HG02943 (cell line): ENCODE measurements around the gene HLCS.

Source experiments
- ATAC-seq: cut with Tn5 transposase; IDR thresholded peaks from one replicate; pipeline ENCODE4 v1.9.1; 2021; ENCODE audit warnings: mild to moderate bottlenecking, low read depth, moderate library complexity; ENCODE audit not compliant: unreplicated experiment

HLCS gene

GRCh38 chr21:36987845-36988244, 21.4 kb upstream of the HLCS start:
- no peak for ATAC-seq

- no peak for ATAC-seq
These were observed 19.5 kb upstream of the HLCS start for GRCh38 chr21:36985751-36986594.

DNA sequence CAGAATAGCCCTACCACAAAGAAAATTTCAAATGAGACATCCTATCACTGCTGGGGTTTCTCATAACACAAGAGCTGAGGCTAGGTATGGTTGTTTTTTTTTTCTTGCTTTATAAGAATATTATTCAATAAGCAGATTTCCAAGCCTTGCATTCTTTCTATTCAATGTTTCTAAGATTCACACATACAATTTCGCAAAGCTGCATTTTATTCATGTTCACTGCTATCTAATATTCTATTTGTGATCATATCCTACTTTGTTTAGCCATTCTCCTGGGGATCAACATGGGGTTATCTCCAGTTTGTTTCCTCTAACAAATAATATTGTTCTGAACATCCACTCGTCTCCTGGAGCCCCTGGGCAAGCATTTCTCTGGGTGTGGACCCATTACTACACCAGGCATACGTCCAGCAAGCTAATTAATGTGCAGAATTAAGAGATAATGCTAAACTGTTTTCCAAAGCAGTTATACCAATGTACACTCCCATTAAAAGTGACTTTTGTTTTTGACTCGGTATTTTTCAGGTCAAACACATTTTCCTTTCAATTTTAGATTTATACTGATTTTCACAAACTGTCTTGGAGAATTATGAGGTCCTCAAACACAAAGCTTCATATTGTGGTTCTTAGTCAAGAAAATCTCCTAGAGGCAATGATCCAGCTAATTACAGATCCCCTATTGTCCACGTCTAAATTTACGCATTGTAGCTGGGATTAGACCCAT, 15.7 kb upstream of the HLCS start:
- no peak for ATAC-seq

DNA sequence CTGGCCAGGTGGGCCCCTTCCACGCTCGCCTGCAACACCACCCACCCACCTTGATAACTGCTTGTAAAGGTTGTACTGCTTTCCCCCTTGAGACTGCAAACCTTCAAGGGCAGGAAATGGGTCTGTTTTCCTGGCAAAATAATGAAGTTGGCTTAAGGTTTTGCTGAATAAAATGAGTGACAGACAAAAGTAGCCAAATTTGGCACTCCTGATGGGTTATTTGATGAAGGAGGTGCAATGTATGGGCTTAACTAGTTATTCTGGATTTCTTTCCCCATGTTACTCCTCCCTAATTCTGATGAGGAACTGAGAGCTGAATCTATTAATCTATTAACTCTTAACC, 14.6 kb upstream of the HLCS start:
- no peak for ATAC-seq

- no peak for ATAC-seq
These were observed 14.0 kb upstream of the HLCS start for GRCh38 chr21:36980280-36981048.

- peak; percentile 63 for ATAC-seq
These were observed 10.6 kb upstream of the HLCS start for GRCh38 chr21:36976882-36977651.

- ATAC-seq = no peak
These were observed 9.9 kb upstream of the HLCS start for GRCh38 chr21:36976228-36976861.

DNA sequence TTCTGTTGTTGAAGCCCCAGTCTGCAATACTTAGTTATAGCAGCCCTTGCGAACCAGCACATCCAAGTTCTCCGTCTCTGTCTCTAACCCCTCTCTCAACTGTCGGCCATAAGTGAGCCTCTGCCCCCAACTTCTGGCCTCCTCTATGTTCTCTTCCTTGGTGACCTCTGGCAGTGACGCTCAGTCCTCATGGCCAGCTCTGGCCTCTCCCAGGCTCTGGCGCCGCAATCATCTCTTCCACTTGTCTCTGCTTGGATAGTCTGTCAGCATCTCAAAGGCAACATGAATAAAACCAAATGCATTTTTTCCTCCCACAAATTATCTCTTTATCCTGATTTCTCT, 8.4 kb upstream of the HLCS start:
- ATAC-seq = no peak

DNA sequence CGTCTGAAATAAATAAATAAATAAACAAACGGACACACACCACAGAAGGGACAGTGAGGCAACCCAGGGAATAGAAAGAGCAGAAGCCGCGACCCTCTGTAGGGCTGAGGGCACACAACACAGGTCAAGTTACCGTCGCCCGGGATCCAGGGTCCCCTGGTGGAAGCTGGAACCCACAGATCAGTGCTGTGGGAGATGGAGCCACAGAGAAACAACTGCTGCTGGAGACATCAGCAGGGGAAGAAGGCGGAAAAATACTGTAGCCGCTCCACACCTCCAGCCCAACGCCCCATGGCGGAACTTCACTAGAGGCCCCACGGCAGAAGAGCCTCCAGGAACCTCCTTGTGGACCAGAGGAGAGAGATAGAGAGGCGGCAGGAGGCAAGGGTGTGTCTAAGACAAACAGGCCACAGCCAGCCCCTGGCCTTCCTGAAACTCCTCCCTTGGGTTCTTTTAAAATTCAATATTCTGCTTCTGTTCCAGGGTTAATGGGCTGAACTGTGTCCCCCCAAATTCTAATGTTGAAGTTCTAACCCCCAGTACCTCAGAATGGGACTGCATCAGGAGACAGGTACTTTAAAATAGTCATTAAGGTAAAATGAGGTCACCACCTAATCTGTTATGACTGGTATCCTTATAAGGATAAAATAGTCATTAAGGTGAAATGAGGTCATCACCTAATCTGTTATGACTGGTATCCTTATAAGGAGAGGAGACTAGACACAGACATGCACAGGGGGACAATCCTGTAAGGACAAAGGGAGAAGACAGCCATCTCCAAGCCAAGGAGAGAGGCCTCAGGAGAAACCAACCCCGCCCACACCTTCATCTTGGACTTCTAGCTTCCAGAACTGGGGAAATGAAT, 7.7 kb upstream of the HLCS start:
- no peak for ATAC-seq

DNA sequence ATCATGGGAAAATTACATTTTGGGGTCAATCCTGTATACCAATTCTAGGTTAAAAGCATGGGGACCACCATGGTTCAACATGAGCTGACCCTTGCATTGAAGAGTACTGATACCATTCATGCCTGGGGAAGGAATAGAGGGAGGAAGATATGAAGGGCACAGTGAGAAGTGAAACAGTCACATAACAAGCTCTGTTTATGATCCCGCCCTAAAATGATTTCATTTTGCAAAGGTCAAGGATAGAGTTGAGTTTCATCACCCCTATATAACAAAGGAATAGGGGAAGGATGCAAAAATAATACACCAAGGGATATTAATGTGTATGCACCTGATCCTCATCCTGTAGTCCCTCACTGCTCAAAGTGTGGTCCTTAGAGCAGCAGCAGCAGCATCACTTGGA, 2.5 kb upstream of the HLCS start:
- no peak for ATAC-seq

- no peak for ATAC-seq
These were observed 1.9 kb upstream of the HLCS start for GRCh38 chr21:36968414-36968813.

- peak; percentile 36 for ATAC-seq
These were observed 626 bp upstream of the HLCS start for GRCh38 chr21:36966821-36967768.

DNA sequence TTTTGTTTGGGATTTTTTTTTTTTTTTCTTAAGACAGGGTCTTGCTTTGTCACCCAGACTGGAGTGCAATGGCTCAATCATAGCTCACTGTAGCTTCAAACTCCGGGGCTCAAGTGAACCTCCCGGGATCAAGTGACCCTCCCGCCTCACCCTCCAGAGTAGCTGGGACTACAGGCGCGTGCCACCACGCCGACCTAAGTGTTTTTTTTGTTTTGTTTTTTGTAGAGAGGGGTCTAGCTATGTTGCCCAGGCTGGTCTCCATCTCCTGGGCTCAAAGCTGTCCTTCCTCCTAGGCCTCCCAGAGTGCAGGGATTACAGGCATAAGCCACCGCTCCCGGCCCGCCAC, 776 bp downstream of the HLCS start:
- ATAC-seq = no peak

DNA sequence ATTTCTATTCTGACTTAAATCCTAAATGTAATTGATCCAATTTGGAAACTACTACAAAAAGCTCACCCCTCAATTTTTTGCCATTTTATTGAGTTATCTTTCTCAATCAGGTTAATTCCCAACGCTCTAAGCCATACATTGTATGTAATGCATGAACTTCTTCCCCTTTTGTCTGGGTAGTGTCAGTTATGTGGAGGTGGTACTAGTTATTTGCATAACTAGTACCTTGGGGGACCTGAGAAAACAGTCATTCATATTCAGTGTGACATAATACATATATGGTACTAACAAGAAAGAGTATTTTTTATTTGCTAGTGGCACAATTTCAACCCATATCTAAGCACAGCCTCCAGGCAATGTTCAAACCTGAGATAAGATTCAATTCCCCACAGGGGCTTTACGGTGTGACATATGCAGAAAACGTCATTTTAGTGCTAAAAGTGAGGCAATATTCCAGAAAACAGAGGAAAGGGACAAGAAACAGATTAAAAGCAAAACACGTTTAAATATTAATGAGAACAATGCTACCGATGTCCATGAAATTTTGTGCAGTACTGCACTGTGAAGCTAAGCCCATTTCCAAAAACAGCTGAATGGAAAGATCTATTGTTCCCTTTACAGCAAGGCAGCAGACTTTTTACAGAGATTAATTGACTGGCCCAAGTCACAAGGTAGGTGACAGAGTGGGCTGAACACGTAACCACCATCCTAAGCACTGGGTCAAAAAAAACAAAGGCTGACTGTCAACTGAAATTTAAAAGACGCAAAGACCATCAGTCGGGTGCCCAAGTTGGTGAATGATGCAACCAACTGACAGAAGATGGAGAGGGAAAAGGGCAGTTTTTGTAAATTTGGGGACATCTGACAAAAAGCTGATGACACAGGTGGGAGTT, 1.4 kb downstream of the HLCS start:
- no peak for ATAC-seq

- ATAC-seq = no peak
These were observed 2.1 kb downstream of the HLCS start for GRCh38 chr21:36964398-36964797.

- no peak for ATAC-seq
These were observed 4.2 kb downstream of the HLCS start for GRCh38 chr21:36962098-36962780.
